OCI-M2 (cell line): Measurements from ENCODE around the gene HBG1.
A peak's percentile ranks its signal among the peaks of the same experiment; 100 is the strongest.
"Not testable (repeated sequence)": the region's sequence is repeated elsewhere in the genome, so short reads cannot be mapped to it uniquely, and the experiment has no call there.

ENCODE experiments used
- DNase-seq: peaks from one replicate; lab custom pipeline; 2025; ENCODE audit not compliant: unreplicated experiment; lab: John Stamatoyannopoulos, UW

HBG1 gene

DNA sequence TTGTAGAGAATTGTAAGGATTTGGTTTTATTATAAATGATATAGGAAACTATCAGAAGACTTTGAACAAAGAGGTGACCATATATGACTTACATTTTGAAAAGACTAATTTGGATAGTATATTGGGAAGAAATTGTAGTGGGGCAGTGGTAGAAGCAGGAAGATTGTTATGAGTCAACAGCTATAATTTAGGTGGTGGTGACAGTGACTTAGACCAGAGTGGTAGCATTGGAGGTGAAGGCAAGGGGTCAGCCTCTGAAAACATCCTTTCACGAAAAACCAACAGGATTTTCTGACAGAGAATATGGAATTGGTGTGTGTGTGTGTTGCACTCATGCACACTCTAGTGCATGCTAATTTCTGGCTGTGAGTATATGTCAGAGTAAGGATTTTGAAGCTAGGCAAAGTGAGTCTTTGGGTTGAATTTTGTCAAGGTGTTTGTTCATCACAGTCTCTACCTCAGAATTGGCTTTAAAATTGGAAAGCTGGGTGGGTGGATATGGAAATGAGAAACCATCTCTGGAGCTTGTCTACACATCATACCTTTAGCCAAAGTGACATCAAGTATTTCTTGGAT, 28.2 kb upstream of the HBG1 start:
- no peak for DNase-seq

DNA sequence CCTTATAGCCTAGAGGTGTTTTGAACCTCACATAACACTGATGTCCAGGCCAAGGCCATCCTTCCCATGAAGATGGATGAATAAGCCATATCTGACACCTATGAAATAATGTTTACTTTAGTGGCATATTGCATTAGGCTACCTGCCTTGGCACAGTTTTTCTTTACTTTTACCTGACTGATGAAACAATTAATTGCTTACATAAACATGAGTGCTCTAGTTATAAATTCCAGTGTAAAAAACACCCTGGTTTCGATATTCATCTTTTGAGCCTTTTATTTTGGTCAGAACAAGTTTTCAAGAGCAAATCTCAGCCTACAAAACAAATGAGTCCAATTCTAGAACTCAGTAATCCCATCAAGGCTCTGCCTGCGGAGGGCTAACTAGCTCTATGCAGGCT, 27.0 kb upstream of the HBG1 start:
- DNase-seq, result no peak

DNA sequence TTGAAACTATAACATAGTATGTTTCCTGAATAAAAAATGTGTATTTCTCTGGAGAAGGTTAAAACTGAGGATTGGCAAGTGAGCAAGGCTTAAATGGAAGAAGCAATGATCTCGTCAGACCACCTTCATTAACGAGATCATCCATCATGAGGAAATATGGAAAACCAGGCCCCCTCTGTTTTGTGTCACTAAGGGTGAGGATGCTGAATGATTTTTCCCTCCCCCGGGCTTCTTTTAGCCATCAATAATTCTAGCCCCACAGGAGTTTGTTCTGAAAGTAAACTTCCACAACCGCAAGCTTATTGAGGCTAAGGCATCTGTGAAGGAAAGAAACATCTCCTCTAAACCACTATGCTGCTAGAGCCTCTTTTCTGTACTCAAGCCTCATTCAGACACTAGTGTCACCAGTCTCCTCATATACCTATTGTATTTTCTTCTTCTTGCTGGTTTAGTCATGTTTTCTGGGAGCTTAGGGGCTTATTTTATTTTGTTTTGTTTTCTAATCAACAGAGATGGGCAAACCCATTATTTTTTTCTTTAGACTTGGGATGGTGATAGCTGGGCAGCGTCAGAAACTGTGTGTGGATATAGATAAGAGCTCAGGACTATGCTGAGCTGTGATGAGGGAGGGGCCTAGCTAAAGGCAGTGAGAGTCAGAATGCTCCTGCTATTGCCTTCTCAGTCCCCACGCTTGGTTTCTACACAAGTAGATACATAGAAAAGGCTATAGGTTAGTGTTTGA, 25.9 kb upstream of the HBG1 start:
- DNase-seq, result peak; percentile 77

DNA sequence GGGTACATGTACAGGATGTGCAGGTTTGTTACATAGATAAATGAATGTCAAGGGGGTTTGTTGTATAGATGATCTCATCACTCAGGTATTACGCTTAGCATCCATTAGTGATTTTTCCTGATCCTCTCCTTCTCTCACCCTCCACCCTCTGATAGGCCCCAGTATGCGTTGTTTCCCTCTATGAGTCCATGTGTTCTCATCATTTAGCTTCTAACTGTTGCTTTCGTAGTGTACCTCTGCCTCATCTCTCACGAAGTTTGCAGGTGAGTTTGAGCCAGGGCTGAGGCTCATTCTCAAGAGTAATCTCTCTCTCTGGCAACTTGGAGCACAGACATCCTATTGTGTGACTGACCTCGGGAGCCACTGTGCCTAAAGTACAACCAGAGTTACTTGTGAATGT, 24.7 kb upstream of the HBG1 start:
- no peak for DNase-seq

DNA sequence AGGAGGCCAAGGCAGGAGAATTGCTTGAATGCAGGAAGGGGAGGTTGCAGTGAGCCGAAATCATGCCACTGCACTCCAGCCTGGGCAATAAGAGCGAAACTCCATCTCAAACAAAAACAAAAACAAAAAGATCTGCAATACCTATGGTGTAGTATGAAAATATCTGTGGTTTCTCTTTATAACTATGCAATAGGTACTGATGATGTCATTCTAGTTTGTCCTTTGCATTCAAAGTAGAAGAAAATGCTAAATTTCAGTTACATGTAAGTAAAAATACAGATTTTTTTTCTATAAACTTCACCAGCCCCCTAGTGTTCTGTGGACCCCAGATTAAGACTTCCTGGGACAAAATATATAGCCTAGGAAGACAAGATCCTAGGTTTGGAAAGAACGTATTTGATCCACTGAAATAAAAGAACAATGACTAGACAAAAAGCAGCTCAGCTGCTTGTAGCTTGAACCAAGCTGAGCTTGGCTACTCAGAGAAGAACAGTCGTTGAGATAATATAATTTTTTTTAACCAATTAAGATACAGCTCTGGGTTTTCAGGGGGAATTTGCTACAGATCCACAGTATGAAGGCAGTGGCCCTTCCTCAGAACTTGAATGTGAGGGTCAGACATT, 22.8 kb upstream of the HBG1 start:
- no peak for DNase-seq

DNA sequence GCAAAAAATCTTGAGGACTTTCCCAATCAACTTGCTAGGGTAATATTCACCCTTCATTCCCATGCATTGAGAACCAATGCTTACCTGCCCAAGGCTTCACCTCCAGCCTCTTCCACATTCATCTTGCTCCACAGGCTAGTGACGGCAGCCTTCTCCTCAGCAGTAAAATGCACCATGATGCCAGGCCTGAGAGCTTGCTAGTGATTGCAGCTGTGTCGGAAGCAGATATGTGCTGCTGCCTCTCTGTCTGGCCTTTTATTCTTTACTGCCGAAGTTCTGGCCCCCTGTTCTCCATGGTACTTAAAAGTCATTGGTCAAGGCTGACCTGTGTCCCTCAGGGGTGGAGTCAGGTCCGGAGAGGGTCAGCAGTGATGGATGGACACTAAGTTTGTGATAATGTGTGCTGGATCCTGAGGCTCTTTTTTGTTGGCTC, 20.1 kb upstream of the HBG1 start, which contains the start of gene HBE1:
HBE1 (minus strand) TSS at position 231 of the 433 bp plus-strand sequence; CDS start at position 176, 55 bp downstream.
- DNase-seq, result no peak

DNA sequence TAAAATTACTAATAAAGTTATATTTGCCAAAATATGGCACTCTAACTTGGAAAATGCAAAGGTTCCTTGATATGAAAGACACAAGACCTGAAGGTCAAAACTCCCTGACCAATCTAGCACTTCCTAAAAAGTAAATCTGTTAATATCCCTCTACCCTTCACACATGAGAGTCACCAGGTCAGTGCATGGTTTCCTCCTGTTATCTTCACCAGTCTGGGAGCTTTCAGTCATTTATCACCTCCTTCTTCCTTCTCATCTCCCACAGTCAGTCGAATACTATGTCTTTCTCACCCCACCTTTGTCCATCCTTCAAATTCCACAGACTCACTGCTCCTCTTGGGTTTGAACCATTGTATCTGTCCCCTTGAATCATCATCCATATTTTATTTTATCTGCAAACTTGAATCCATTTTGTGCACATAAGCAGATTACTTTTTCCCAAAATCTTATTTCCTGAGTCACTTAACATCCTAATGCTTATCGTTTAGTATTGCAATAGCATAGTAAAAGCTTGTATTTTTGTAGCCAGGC, 17.4 kb upstream of the HBG1 start:
- DNase-seq, result no peak

DNA sequence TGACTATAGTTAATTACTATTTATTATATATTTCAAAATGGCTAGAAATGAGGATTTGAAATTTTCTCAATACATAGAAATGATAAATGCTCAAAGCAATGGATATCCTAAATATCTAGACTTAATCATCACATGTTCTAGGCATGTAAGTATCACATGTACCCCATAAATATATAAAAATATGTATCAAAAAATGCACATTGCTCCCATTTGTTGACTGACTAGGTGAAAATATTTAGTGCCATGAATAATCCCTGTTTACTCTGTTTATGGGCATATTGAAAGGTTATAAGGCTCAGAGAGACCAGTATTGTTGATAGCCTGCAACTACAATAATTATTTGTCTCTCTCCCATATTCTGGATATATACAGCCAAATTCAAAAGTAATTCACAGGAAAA, 17.0 kb upstream of the HBG1 start:
- no peak for DNase-seq

DNA sequence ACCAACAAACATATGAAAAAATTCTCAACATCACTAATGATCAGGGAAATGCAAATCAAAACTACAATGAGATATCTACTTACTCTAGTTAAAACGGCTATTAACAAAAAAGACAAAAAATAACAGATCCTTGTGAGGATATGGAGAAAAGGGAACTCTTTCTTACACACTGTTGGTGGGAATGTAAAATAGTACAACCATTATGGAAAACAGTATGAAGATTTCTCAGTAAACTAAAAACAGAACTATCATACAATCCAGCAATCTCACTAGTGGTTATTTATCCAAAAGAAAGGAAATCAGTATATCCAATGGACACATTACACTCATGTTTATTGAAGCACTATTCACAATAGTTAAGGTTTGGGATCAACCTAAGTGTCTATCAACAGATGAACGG, 16.2 kb upstream of the HBG1 start:
- DNase-seq, result no peak

DNA sequence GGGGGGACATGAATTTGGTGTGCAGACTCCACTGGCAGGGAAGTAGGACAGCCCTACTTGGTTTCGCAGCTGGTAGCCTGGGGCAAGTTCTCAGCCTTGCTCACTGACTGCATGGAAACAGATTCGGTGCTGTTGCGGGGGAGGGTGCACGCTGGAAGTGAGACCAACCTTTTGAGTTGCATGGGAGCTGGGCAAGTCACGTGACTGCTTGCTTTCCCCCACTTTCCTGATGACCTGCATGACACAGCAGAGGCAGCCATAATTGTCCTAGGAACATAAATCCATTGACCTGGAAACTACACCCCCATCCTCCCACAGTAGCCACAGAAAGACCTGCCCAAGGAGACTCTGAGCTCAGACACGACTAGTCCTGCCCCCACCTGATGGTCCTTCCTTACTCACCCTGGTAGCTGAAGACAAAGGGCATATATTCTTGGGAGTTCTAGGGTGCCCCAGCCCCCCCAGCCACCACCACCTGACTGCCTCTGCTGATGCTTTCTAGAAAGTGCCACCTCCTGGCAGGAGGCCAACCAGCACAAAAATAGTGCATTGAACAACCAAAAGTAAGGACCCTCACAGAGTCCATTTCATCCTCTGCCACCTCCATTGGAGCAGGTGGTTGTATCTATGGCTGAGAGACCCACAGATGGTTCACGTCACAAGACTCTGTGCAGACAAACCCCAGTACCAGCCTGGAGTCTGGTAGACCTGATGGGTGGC, 9.0 kb upstream of the HBG1 start:
- no peak for DNase-seq

DNA sequence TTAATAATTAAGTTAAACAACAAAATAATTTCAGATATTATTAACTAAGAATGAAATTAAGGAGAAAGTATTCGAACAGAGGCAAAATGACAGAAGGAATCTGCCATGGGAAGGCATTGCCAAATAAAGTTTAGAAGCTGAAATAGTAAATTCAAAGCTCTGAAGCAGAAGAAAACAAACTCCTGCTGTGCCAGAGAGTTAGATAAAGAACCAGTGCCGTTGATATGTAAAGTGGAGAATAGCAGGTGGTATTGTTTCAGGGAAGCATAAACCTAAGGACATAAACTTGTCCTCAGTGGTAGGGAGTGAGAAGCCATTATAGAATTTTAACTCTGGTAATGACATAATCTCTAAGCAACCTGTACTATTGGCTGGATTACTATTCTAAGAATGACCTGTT, 7.6 kb upstream of the HBG1 start:
- DNase-seq, result no peak

DNA sequence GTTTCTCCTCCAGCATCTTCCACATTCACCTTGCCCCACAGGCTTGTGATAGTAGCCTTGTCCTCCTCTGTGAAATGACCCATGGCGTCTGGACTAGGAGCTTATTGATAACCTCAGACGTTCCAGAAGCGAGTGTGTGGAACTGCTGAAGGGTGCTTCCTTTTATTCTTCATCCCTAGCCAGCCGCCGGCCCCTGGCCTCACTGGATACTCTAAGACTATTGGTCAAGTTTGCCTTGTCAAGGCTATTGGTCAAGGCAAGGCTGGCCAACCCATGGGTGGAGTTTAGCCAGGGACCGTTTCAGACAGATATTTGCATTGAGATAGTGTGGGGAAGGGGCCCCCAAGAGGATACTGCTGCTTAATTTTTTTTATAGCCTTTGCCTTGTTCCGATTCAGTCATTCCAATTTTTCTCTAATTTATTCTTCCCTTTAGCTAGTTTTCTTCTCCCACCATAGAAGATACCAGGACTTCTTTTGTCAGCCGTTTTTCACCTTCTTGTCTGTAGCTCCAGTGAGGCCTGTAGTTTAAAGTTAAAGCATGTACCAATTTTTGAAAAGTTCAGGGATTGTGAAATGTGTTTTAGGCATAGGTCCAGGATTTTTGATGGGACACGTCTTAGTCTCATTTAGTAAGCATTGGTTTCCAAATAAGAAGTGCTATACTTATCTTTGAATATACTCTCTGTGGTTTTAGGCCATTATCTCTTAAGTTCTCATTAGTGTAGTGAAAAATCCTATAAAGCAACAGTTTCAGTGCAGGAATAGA, 5.2 kb upstream of the HBG1 start, which contains the start of gene HBG2:
HBG2 (minus strand) TSS at position 136 of the 768 bp plus-strand sequence; CDS start at position 83, 53 bp downstream.
- DNase-seq, result not testable (repeated sequence)

DNA sequence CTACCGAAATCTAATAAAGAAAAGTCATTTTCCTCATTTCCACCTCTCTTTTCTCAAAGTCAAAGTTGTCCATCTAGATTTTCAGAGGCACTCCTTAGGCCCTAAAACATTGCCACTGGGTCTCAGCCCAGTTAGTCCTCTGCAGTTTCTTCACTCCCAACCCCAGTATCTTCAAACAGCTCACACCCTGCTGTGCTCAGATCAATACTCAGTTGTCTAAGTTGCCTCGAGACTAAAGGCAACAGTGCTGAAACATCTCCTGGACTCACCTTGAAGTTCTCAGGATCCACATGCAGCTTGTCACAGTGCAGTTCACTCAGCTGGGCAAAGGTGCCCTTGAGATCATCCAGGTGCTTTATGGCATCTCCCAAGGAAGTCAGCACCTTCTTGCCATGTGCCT, 4.4 kb upstream of the HBG1 start:
- not testable (repeated sequence) for DNase-seq

DNA sequence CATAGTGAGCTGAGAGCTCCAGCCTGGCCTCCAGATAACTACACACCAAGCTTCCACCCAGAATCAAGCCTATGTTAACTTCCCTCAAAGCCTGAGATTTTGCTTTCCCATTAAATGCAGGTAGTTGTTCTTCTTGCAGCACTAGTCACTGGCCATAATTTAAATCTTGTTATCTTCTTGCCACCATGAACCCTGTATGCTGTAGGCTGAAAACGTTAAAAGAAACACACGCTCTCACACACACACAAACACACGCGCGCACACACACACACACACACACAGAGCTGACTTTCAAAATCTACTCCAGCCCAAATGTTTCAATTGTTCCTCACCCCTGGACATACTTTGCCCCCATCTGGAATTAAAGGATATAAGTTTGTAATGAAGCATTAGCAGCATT, 3.8 kb upstream of the HBG1 start:
- DNase-seq, result not testable (repeated sequence)

DNA sequence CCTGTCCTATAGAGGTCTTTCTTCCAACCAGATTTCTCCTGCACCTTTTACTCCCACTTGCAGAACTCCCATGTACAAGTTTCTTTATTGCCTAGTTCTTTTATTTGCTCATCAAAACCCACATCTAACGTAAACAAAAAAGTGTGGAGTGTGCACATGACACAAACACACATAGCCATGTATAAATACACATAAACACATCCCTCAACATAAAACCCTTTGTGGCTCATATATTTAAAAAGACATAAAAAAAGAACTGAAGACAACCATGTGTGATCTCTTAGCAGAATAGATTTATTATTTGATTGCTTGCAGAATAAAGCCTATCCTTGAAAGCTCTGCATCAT, 3.2 kb upstream of the HBG1 start:
- no peak for DNase-seq

DNA sequence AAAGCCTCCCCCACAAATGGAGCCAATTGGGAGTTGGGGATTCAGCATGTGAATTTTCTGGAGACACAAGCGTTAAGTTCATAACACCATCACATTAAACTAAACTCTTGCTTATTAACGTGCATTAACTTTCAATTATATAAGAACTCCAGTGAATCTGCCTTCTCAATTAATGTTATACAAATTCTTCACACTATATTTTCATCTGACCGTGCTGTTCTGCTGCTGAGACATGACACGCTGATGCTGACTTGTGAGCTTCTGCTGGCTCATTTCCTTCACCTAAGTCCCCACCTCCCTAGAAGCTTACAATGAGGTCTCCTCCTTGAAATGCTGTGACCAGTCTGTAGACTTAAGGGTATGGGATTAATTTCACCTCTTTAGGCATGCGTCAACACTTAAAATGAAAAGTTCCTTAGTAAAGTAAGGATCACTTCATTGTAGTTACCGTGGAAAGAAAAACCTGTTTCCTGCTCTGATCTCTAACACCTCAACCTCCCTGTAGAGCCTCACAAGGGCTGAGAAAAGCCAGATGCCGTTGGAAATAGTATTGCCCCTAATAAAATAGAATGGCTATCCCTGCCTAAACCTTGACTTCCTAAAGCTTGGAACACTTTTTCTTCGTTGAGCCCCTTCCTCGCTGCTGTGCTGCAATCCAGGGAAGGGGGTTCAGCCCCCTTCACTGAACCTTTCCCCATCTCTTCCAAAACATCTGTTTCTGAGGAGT, 2.7 kb upstream of the HBG1 start:
- DNase-seq, result no peak

DNA sequence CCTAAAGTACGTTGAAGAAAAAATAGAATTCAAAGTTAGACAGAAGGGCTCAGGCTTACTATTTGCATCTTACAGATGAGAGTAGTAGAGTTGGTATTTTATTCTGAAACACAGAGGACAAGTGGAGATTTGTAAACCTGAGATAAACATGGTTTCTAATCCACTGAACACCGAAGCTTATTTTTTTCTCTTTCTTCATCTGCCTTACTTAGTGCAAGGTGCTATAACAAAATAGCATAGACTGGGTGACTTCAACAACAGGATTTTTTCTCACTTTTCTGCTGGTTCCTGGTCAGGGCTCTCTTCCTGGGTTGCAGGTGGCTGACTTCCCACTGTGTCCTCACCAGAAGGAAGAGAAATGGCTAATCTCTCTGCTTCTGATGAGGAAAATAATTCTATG, 2.1 kb upstream of the HBG1 start:
- no peak for DNase-seq

DNA sequence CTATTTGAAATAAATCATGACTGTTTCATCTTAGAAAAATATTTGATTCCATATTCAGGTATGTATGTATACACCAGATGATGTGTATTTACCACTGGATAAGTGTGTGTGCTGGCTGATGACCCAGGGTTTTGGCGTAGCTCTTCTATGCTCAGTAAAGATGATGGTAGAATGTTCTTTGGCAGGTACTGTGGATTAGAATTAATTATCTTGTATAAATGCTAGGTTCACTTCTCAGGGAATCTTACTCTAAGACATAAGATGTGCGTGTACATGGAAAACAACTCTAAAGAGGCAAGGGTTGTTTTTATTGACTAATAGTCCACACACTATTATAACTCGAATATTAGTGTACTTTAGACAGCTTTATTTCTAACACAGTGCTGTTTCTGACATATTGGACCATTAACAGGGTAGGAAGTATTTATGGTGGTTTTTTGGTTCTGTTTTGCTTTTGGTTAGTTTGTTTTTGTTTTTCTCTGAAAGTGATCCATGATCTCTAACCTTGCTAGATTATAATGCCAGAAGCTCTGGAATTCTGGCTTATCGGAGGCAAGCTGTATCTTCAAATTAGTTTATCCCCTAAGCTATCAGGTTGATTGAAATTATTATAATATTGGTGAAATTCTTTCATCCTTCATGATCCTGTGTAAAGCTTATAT, 1.0 kb upstream of the HBG1 start:
- DNase-seq, result no peak

DNA sequence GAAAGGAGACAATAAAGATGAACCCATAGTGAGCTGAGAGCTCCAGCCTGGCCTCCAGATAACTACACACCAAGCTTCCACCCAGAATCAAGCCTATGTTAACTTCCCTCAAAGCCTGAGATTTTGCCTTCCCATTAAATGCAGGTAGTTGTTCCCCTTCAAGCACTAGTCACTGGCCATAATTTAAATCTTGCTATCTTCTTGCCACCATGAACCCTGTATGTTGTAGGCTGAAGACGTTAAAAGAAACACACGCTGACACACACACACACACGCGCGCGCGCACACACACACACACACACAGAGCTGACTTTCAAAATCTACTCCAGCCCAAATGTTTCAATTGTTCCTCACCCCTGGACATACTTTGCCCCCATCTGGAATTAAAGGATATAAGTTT, 1.2 kb downstream of the HBG1 start:
- not testable (repeated sequence) for DNase-seq
